Skin of body (tissue), 2 donors: Measurements from ENCODE around the gene IPO4. TPM values are rescaled to one million over a fixed set of nuclear protein-coding genes. Genes with fewer than 3 reads are reported as not detected.

Source experiments
- DNase-seq: peaks from one replicate; lab custom pipeline; 2025; lab: John Stamatoyannopoulos, UW
- total RNA-seq: library from RNA; depleted of rRNA; stranded (reverse); fragments of >200 nt; gene quantifications from one replicate; pipeline ENCODE4 v1.2.3, GENCODE V29; 2014

IPO4 gene
- total RNA-seq, 1 donor from 2014 or later: 22.8 TPM

- DNase-seq: no peak
Observed at GRCh38 chr14:24176599-24176998, 12.0 kb downstream of the IPO4 start.

- DNase-seq: no peak
Observed at GRCh38 chr14:24172871-24173281, 15.7 kb downstream of the IPO4 start.

- DNase-seq: no peak
Observed at GRCh38 chr14:24172261-24172860, 16.3 kb downstream of the IPO4 start.

- DNase-seq: peak; percentile 87
Observed at GRCh38 chr14:24171422-24172260, 17.0 kb downstream of the IPO4 start, which contains the start of gene REC8. REC8 (plus strand) TSS chr14:24172080; CDS start chr14:24172553, 473 bp downstream.

- no peak for DNase-seq
Observed at GRCh38 chr14:24167469-24168114, 21.0 kb downstream of the IPO4 start.

GRCh38 chr14:24165785-24166184, 22.8 kb downstream of the IPO4 start:
- no peak for DNase-seq

GRCh38 chr14:24164518-24164991, 24.1 kb downstream of the IPO4 start:
- DNase-seq: no peak

- no peak for DNase-seq
Observed at GRCh38 chr14:24162093-24162492, 26.5 kb downstream of the IPO4 start.

GRCh38 chr14:24160850-24161804, 27.5 kb downstream of the IPO4 start, which contains the start of gene IRF9:
IRF9 (plus strand) TSS chr14:24161265; CDS start chr14:24162145, 880 bp downstream.
- peak; percentile 98 for DNase-seq

- DNase-seq: no peak
Observed at GRCh38 chr14:24160499-24160849, 28.1 kb downstream of the IPO4 start.

GRCh38 chr14:24159777-24160498, 28.7 kb downstream of the IPO4 start:
- no peak for DNase-seq

GRCh38 chr14:24157331-24157730, 31.3 kb downstream of the IPO4 start:
- no peak for DNase-seq

- DNase-seq: no peak
Observed at GRCh38 chr14:24156840-24157239, 31.8 kb downstream of the IPO4 start.

- no peak for DNase-seq
Observed at GRCh38 chr14:24155100-24155499, 33.5 kb downstream of the IPO4 start.

GRCh38 chr14:24151404-24152080, 37.1 kb downstream of the IPO4 start:
- no peak for DNase-seq

- no peak for DNase-seq
Observed at GRCh38 chr14:24150993-24151392, 37.6 kb downstream of the IPO4 start.

- DNase-seq: no peak
Observed at GRCh38 chr14:24150567-24150966, 38.0 kb downstream of the IPO4 start.

- no peak for DNase-seq
Observed at GRCh38 chr14:24150061-24150460, 38.6 kb downstream of the IPO4 start.

GRCh38 chr14:24149302-24149969, 39.2 kb downstream of the IPO4 start:
- DNase-seq: no peak
